GM12865 (cell line): ENCODE measurements around the gene TRIP6.
A peak's percentile ranks its signal among the peaks of the same experiment; 100 is the strongest.

Source experiments
- DNase-seq: peaks from one replicate; pipeline ENCODE4 v3.0.0; 2010; ENCODE audit warnings: low read depth
- H3K4me3 ChIP-seq: 2 replicates; pipeline ENCODE4 v1.5.1; 2011; ENCODE audit warnings: mild to moderate bottlenecking, low read depth, low read length, control low read depth
- CTCF ChIP-seq: IDR thresholded peaks from 2 replicates; pipeline ENCODE4 v1.5.1; 2011; ENCODE audit warnings: low read length, control low read depth, low read depth, inconsistent platforms; ENCODE audit not compliant: insufficient read depth; ENCODE audit errors: missing control alignments

The TRIP6 gene

DNA sequence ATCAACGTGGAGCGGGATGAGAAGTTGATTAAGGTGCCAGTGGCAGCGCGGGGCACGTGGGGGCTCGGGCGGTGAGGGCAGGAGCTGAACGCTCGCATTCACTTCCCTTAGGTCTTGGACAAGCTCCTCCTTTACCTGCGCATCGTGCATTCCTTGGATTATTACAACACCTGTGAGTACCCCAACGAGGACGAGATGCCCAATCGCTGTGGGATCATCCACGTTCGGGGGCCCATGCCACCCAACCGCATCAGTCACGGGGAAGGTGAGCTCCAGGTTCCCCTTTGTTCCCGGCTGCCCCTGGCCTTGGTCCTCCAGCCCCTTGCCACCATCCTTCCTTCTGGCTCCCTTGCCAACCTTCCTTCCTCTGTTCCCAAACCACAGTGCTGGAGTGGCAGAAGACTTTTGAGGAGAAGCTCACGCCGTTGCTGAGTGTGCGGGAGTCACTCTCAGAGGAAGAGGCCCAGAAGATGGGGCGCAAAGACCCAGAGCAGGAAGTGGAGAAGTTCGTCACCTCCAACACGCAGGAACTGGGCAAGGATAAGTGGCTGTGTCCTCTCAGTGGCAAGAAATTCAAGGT, 19.8 kb downstream of the TRIP6 start:
- no peak for DNase-seq
- peak overlapping the region; percentile 26 for H3K4me3 ChIP-seq
- TF ChIP-seq CTCF = no peak

DNA sequence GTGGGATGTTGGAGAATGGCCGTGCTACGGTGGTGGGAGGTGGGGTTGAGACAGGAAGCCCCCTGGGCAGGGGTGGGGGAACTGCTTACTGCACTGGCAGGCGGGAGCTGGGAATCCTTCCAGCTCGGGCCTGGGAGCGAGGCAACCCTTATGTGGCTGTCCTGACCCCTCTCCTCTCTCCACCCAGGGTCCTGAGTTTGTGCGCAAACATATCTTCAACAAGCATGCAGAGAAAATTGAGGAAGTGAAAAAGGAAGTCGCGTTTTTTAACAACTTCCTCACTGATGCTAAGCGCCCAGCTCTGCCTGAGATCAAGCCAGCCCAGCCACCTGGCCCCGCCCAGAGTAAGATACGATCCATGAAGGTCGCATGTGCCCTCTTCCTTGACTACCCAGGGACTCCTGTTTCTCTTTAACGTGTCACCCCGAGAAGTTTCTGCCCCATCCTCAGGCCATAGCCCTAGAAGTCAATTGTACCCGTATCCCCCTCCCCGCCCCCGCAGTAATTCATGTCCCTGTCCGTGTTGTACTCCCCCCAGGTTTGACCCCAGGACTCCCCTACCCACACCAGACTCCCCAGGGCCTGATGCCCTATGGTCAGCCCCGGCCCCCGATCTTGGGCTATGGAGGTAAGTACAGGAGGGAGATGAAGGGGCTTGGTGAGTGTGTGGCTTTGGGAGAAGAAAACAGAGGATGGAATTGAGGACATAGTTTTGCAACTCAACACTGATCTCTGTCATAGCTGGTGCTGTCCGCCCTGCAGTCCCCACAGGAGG, 20.5 kb downstream of the TRIP6 start:
- peak overlapping the region; percentile 80 for H3K4me3 ChIP-seq
- peak; percentile 86 for DNase-seq
- TF ChIP-seq CTCF = no peak

DNA sequence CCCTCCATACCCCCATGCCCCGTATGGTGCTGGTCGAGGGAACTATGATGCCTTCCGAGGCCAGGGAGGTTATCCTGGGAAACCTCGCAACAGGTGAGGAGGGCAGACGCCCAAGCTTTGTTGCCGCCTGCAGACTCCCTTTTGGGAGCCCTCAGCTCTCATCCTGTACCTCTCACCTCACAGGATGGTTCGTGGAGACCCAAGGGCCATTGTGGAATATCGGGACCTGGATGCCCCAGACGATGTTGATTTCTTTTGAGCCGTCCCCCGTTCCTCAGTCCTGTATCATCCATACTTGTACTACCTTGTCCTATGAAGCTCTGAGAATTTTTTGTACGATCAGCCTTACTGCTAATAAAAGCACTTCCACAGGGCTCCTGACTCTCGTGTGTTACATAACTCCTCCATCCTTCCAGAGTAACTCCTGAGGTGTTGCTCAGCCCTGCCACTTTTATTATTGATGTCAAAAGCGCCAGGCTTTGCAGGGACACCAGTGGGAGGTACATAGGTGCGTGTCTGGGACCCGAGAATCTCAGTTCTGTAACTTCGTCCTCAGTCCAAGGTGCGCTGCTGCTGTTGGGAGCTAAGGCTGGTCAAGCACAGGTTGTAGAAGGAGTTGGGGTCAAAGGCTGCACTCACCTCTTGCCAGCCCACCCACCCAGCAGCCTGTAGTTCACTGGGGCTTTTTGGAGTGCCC, 21.3 kb downstream of the TRIP6 start:
- DNase-seq = no peak
- peak overlapping the region; percentile 80 for H3K4me3 ChIP-seq
- TF ChIP-seq CTCF = no peak

DNA sequence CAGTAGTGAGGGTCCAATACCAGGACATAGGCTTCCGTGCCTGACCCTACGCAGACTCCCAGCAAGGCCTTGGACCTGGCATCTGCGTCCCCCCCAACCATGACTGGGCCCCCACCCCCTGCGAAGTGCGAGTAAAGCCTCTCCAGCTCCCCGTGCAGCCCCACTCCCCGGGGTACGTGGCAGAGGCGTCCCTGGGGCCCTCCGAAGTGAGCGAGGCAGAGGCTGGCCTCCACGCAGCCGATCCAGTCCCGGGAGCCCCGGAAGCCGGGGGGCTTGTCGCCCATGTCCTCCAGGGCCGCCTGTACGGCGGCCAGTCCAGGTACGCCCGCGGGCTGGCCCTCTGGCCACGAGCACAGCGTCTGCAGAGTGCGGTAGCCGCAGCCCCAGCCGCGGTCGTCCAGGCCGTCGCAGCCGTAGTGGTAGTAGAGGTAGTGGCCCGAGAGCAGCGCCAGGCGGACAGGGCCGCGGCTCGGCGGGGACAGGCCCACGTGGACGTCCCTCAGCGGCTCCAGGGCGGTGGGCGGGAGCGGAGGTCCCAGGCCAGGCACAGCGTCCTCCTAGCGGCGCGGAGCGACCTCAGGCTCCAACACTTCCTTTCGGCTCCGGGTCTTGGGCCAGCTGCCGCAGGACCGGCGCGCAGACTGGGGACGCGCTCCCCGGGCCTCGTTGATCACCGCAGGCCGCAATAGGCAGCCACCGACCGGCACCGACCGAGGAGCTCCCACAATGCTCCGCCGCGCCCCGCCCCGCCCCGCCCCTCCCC, 22.0 kb downstream of the TRIP6 start, which contains the start of gene UFSP1:
UFSP1 (minus strand) TSS at position 728 of the 763 bp plus-strand sequence; CDS start at position 284, 444 bp downstream.
- no peak for DNase-seq
- TF ChIP-seq CTCF = no peak
- H3K4me3 ChIP-seq = peak within 1 kb of the TSS; percentile 80

- DNase-seq = no peak
- TF ChIP-seq CTCF = no peak
- H3K4me3 ChIP-seq = peak overlapping the region; percentile 69; the same call in 1 of the 2 replicates
Observed at GRCh38 chr7:100890653-100891567, 23.7 kb downstream of the TRIP6 start.
